Measurements from ENCODE around the gene CPT1A. TPM values are rescaled to one million over a fixed set of nuclear protein-coding genes. Genes with fewer than 3 reads are reported as not detected.

CPT1A gene
- total RNA-seq, 1 donor: 13.7 TPM

- Histone ChIP-seq H3K9me3 (ENCODE audit: low read depth, low read length) (no peaks in the 10 kb centered on the region), H3K4me1 (ENCODE audit: insufficient read depth, low read length) (no peaks in the 10 kb centered on the region), H3K27me3 (ENCODE audit: insufficient read depth, low read length) (no peaks in the 10 kb centered on the region), H3K4me3 (ENCODE audit: low read length) (no peak overlapping the region)
Measured at GRCh38 chr11:68773521-68774193, 68.1 kb downstream of the CPT1A start.

- H3K4me3 ChIP-seq (ENCODE audit: low read length): no peak overlapping the region
- no peaks in the 10 kb centered on the region for H3K27me3 ChIP-seq (ENCODE audit: insufficient read depth, low read length)
- H3K4me1 ChIP-seq (ENCODE audit: insufficient read depth, low read length): no peaks in the 10 kb centered on the region
- no peaks in the 10 kb centered on the region for H3K9me3 ChIP-seq (ENCODE audit: low read depth, low read length)
Measured at GRCh38 chr11:68772936-68773335, 68.8 kb downstream of the CPT1A start.

- Histone ChIP-seq H3K4me3 (ENCODE audit: low read length) (no peak overlapping the region), H3K9me3 (ENCODE audit: low read depth, low read length) (no peaks in the 10 kb centered on the region), H3K4me1 (ENCODE audit: insufficient read depth, low read length) (no peaks in the 10 kb centered on the region), H3K27me3 (ENCODE audit: insufficient read depth, low read length) (no peaks in the 10 kb centered on the region)
Measured at GRCh38 chr11:68770781-68771180, 70.9 kb downstream of the CPT1A start.

- H3K9me3 ChIP-seq (ENCODE audit: low read depth, low read length): no peaks in the 10 kb centered on the region
- no peak overlapping the region for H3K4me3 ChIP-seq (ENCODE audit: low read length)
- H3K4me1 ChIP-seq (ENCODE audit: insufficient read depth, low read length): no peaks in the 10 kb centered on the region
- H3K27me3 ChIP-seq (ENCODE audit: insufficient read depth, low read length): no peaks in the 10 kb centered on the region
Measured at GRCh38 chr11:68767672-68768071, 74.0 kb downstream of the CPT1A start.

GRCh38 chr11:68766786-68767185, 74.9 kb downstream of the CPT1A start:
- Histone ChIP-seq H3K4me1 (ENCODE audit: insufficient read depth, low read length) (no peaks in the 10 kb centered on the region), H3K9me3 (ENCODE audit: low read depth, low read length) (no peaks in the 10 kb centered on the region), H3K27me3 (ENCODE audit: insufficient read depth, low read length) (no peaks in the 10 kb centered on the region), H3K4me3 (ENCODE audit: low read length) (no peak overlapping the region)

- no peaks in the 10 kb centered on the region for H3K9me3 ChIP-seq (ENCODE audit: low read depth, low read length)
- H3K27me3 ChIP-seq (ENCODE audit: insufficient read depth, low read length): no peaks in the 10 kb centered on the region
- no peak overlapping the region for H3K4me3 ChIP-seq (ENCODE audit: low read length)
- no peaks in the 10 kb centered on the region for H3K4me1 ChIP-seq (ENCODE audit: insufficient read depth, low read length)
Measured at GRCh38 chr11:68764746-68765145, 77.0 kb downstream of the CPT1A start.

GRCh38 chr11:68763926-68764657, 77.6 kb downstream of the CPT1A start:
- no peaks in the 10 kb centered on the region for H3K4me1 ChIP-seq (ENCODE audit: insufficient read depth, low read length)
- H3K27me3 ChIP-seq (ENCODE audit: insufficient read depth, low read length): no peaks in the 10 kb centered on the region
- no peaks in the 10 kb centered on the region for H3K9me3 ChIP-seq (ENCODE audit: low read depth, low read length)
- H3K4me3 ChIP-seq (ENCODE audit: low read length): no peak overlapping the region

GRCh38 chr11:68763181-68763721, 78.5 kb downstream of the CPT1A start:
- H3K4me3 ChIP-seq (ENCODE audit: low read length): no peak overlapping the region
- H3K9me3 ChIP-seq (ENCODE audit: low read depth, low read length): no peaks in the 10 kb centered on the region
- H3K27me3 ChIP-seq (ENCODE audit: insufficient read depth, low read length): no peaks in the 10 kb centered on the region
- H3K4me1 ChIP-seq (ENCODE audit: insufficient read depth, low read length): no peaks in the 10 kb centered on the region

- no peaks in the 10 kb centered on the region for H3K27me3 ChIP-seq (ENCODE audit: insufficient read depth, low read length)
- no peak overlapping the region for H3K4me3 ChIP-seq (ENCODE audit: low read length)
- no peaks in the 10 kb centered on the region for H3K4me1 ChIP-seq (ENCODE audit: insufficient read depth, low read length)
- no peaks in the 10 kb centered on the region for H3K9me3 ChIP-seq (ENCODE audit: low read depth, low read length)
Measured at GRCh38 chr11:68762481-68762880, 79.2 kb downstream of the CPT1A start.

GRCh38 chr11:68761801-68762200, 79.9 kb downstream of the CPT1A start:
- Histone ChIP-seq H3K27me3 (ENCODE audit: insufficient read depth, low read length) (no peaks in the 10 kb centered on the region), H3K9me3 (ENCODE audit: low read depth, low read length) (no peaks in the 10 kb centered on the region), H3K4me1 (ENCODE audit: insufficient read depth, low read length) (no peaks in the 10 kb centered on the region), H3K4me3 (ENCODE audit: low read length) (no peak overlapping the region)

GRCh38 chr11:68759991-68760390, 81.7 kb downstream of the CPT1A start:
- Histone ChIP-seq H3K4me3 (ENCODE audit: low read length) (no peak overlapping the region), H3K4me1 (ENCODE audit: insufficient read depth, low read length) (no peaks in the 10 kb centered on the region), H3K27me3 (ENCODE audit: insufficient read depth, low read length) (no peaks in the 10 kb centered on the region), H3K9me3 (ENCODE audit: low read depth, low read length) (no peaks in the 10 kb centered on the region)

GRCh38 chr11:68757711-68758110, 84.0 kb downstream of the CPT1A start:
- Histone ChIP-seq H3K27me3 (ENCODE audit: insufficient read depth, low read length) (no peaks in the 10 kb centered on the region), H3K4me3 (ENCODE audit: low read length) (no peak overlapping the region), H3K9me3 (ENCODE audit: low read depth, low read length) (no peaks in the 10 kb centered on the region), H3K4me1 (ENCODE audit: insufficient read depth, low read length) (no peaks in the 10 kb centered on the region)

GRCh38 chr11:68756171-68756766, 85.4 kb downstream of the CPT1A start:
- Histone ChIP-seq H3K9me3 (ENCODE audit: low read depth, low read length) (no peaks in the 10 kb centered on the region), H3K4me1 (ENCODE audit: insufficient read depth, low read length) (peaks cover 7% of the 10 kb centered on the region), H3K27me3 (ENCODE audit: insufficient read depth, low read length) (no peaks in the 10 kb centered on the region), H3K4me3 (ENCODE audit: low read length) (no peak overlapping the region)

GRCh38 chr11:68753300-68753699, 88.4 kb downstream of the CPT1A start:
- peaks cover 16% of the 10 kb centered on the region for H3K4me1 ChIP-seq (ENCODE audit: insufficient read depth, low read length)
- H3K4me3 ChIP-seq (ENCODE audit: low read length): no peak overlapping the region
- no peaks in the 10 kb centered on the region for H3K9me3 ChIP-seq (ENCODE audit: low read depth, low read length)
- no peaks in the 10 kb centered on the region for H3K27me3 ChIP-seq (ENCODE audit: insufficient read depth, low read length)

- Histone ChIP-seq H3K27me3 (ENCODE audit: insufficient read depth, low read length) (no peaks in the 10 kb centered on the region), H3K4me1 (ENCODE audit: insufficient read depth, low read length) (peaks cover 16% of the 10 kb centered on the region), H3K4me3 (ENCODE audit: low read length) (peak within 1 kb of the TSS; percentile 32), H3K9me3 (ENCODE audit: low read depth, low read length) (no peaks in the 10 kb centered on the region)
Measured at GRCh38 chr11:68751331-68751856, 90.3 kb downstream of the CPT1A start, which contains the start of gene TESMIN. TSS of gene TESMIN (minus strand) at chr11:68751520. CDS start at chr11:68750660, 860 bp downstream.

Data from mononuclear cell (primary cell).